PC-3 (cell line): ENCODE results near the gene RASGRP1. TPM values are rescaled to one million over a fixed set of nuclear protein-coding genes. Genes with fewer than 3 reads are reported as not detected.
A peak's percentile ranks its signal among the peaks of the same experiment; 100 is the strongest.

Source experiments
- ATAC-seq: fragments of 200-7000 bp; cut with Tn5 transposase; 2 replicates; pipeline ENCODE4 v1.9.1; 2020; ENCODE audit warnings: mild to moderate bottlenecking, moderate library complexity
- BruUV-seq: library from RNA; stranded (reverse); fragments of 400-500 nt; replicated peaks from 2 replicates; lab custom pipeline; 2021; lab: Mats Ljungman, UMichigan
- CTCF ChIA-PET: fragments of 300-600 bp; sonication (Branson Sonifier 250); formaldehyde crosslinking; loops from one replicate; lab custom pipeline; 2022; ENCODE audit warnings: antibody characterized with exemption; lab: Charles Lee
- POLR2A ChIA-PET: fragments of 300-600 bp; sonication (Branson Sonifier 250); formaldehyde crosslinking; loops from one replicate; lab custom pipeline; 2022; ENCODE audit warnings: antibody characterized with exemption; ENCODE audit not compliant: unreplicated experiment; lab: Charles Lee
- DNase-seq: peaks from one replicate; pipeline ENCODE4 v3.0.0-alpha.2; 2015
- H2AFZ ChIP-seq: fragments of 300-600 bp; sonication (generic); 2 replicates; pipeline ENCODE4 v1.6.0; 2016; ENCODE audit warnings: antibody characterized with exemption, low read length
- H3F3A ChIP-seq: fragments of 300-600 bp; sonication (generic); one replicate; pipeline ENCODE4 v1.6.0; 2017; ENCODE audit warnings: antibody characterized with exemption, low read length, control low read depth, mild to moderate bottlenecking; ENCODE audit not compliant: unreplicated experiment
- H3K27ac ChIP-seq: fragments of 300-600 bp; sonication (generic); 2 replicates; pipeline ENCODE4 v1.5.1; 2016; ENCODE audit warnings: mild to moderate bottlenecking, low read length
- H3K27me3 ChIP-seq: fragments of 300-600 bp; sonication (generic); 2 replicates; pipeline ENCODE4 v1.6.1; 2016; ENCODE audit warnings: low read length, mixed read lengths
- H3K36me3 ChIP-seq: fragments of 300-600 bp; sonication (generic); 2 replicates; pipeline ENCODE4 v1.6.1; 2016; ENCODE audit warnings: low read depth, mixed run types, low read length, mixed read lengths
- H3K4me1 ChIP-seq: fragments of 300-600 bp; sonication (generic); 2 replicates; pipeline ENCODE4 v1.5.1; 2016; ENCODE audit warnings: low read length; ENCODE audit not compliant: insufficient read depth
- H3K4me2 ChIP-seq: fragments of 300-600 bp; sonication (generic); 2 replicates; pipeline ENCODE4 v1.6.0; 2016; ENCODE audit warnings: low read length
- H3K4me3 ChIP-seq: fragments of 300-600 bp; sonication (generic); 2 replicates; pipeline ENCODE4 v1.5.1; 2016; ENCODE audit warnings: mild to moderate bottlenecking, low read length, mixed read lengths
- H3K79me2 ChIP-seq: fragments of 300-600 bp; sonication (generic); 2 replicates; pipeline ENCODE4 v1.6.1; 2017; ENCODE audit warnings: low read length, mixed read lengths
- H3K9ac ChIP-seq: fragments of 300-600 bp; sonication (generic); 2 replicates; pipeline ENCODE4 v1.6.0; 2016; ENCODE audit warnings: mild to moderate bottlenecking, low read length
- H3K9me2 ChIP-seq: fragments of 300-600 bp; sonication (generic); replicated peaks from 2 replicates; pipeline ENCODE4 v1.6.1; 2016; ENCODE audit warnings: mixed run types, low read length, mixed read lengths
- H3K9me3 ChIP-seq: fragments of 300-600 bp; sonication (generic); 2 replicates; pipeline ENCODE4 v1.6.1; 2016; ENCODE audit warnings: low read length, mixed read lengths
- H4K20me1 ChIP-seq: fragments of 300-600 bp; sonication (generic); 2 replicates; pipeline ENCODE4 v1.6.1; 2016; ENCODE audit warnings: low read length, mixed read lengths
- CTCF ChIP-seq: fragments of 300-600 bp; sonication (generic); conservative IDR thresholded peaks from 2 replicates; pipeline ENCODE4 v1.5.1; 2017; ENCODE audit warnings: antibody characterized with exemption, low read depth, mild to moderate bottlenecking, low read length
- EZH2 ChIP-seq: fragments of 300-600 bp; sonication (generic); IDR thresholded peaks from one replicate; pipeline ENCODE4 v1.6.1; 2017; ENCODE audit warnings: antibody characterized with exemption, mild to moderate bottlenecking, low read length; ENCODE audit not compliant: unreplicated experiment
- EZH2phosphoT487 ChIP-seq: fragments of 300-600 bp; sonication (generic); IDR thresholded peaks from 2 replicates; pipeline ENCODE4 v1.6.1; 2018; ENCODE audit warnings: mild to moderate bottlenecking, antibody characterized with exemption, low read length, borderline replicate concordance
- intact Hi-C: fragments of 100-400 bp; cut with micrococcal nuclease; formaldehyde crosslinking; loops from 2 replicates; pipeline ENCODE4 v1.9.0; 2023
- total RNA-seq: library from RNA; depleted of rRNA; stranded (reverse); fragments of >200 nt; gene quantifications from 2 replicates; pipeline ENCODE4 v1.2.3, GENCODE V29; 2014

The RASGRP1 gene
- total RNA-seq, 1 experiment from 2014 or later = not detected

GRCh38 chr15:38474155-38474757, 90.4 kb downstream of the RASGRP1 start:
- peak; percentile 95 for ATAC-seq
- H3K27ac ChIP-seq = no peak overlapping the region
- no peaks in the 10 kb centered on the region for H3K9me3 ChIP-seq
- no peak overlapping the region for H3K9ac ChIP-seq
- H4K20me1 ChIP-seq = no peaks in the 10 kb centered on the region
- peak; percentile 66 for DNase-seq
- TF ChIP-seq EZH2phosphoT487 (no peak), CTCF (peak; percentile 80)
- H3K4me1 ChIP-seq = no peaks in the 10 kb centered on the region
- H3F3A ChIP-seq = no peaks in the 10 kb centered on the region
- POLR2A ChIA-PET = interaction anchor here (1.0 kb wide), 1 partner anchor 20 kb away, joined by 4 read pairs; no protein-coding TSS in a partner anchor
- no peaks in the 10 kb centered on the region for H3K9me2 ChIP-seq
- no peak overlapping the region for H3K4me2 ChIP-seq
- H3K36me3 ChIP-seq = peaks cover 44% of the 10 kb centered on the region
- BruUV-seq = no TSS peak
- intact Hi-C loops = loop anchor here (1.0 to 10.0 kb wide), 2 partner anchors 171 to 209 kb away; no protein-coding TSS in a partner anchor
- H3K27me3 ChIP-seq = no peaks in the 10 kb centered on the region
- no peak overlapping the region for H3K4me3 ChIP-seq
- H3K79me2 ChIP-seq = no peaks in the 10 kb centered on the region
- CTCF ChIA-PET = interaction anchor here (0.9 kb wide), 1 partner anchor 13 kb away, joined by 3 read pairs; no protein-coding TSS in a partner anchor
- no peak overlapping the region for H2AFZ ChIP-seq

GRCh38 chr15:38471974-38472373, 92.6 kb downstream of the RASGRP1 start:
- ChIA-PET POLR2A (interaction anchor here (0.6 kb wide), 1 partner anchor 15 kb away, joined by 3 read pairs; no protein-coding TSS in a partner anchor), CTCF (no interaction called here)
- intact Hi-C loops = loop anchor here (10.0 kb wide), 1 partner anchor 173 kb away; no protein-coding TSS in a partner anchor
- no TSS peak for BruUV-seq
- Histone ChIP-seq H3K79me2 (peaks cover 7% of the 10 kb centered on the region; the same call in 1 of the 2 replicates), H3K9me2 (no peaks in the 10 kb centered on the region), H3K4me3 (no peak overlapping the region), H3K36me3 (peaks cover 40% of the 10 kb centered on the region), H3K9me3 (no peaks in the 10 kb centered on the region), H3K27me3 (no peaks in the 10 kb centered on the region), H3K4me2 (no peak overlapping the region), H3K4me1 (no peaks in the 10 kb centered on the region), H3K27ac (no peak overlapping the region), H3F3A (no peaks in the 10 kb centered on the region), H3K9ac (no peak overlapping the region), H2AFZ (no peak overlapping the region), H4K20me1 (no peaks in the 10 kb centered on the region)
- TF ChIP-seq EZH2phosphoT487 = no peak
- no peak for TF ChIP-seq EZH2
- no peak for TF ChIP-seq CTCF
- DNase-seq (no peak), ATAC-seq (no peak)

GRCh38 chr15:38470816-38471215, 93.8 kb downstream of the RASGRP1 start:
- Histone ChIP-seq H3K36me3 (peaks cover 32% of the 10 kb centered on the region), H3K4me1 (no peaks in the 10 kb centered on the region), H3K9me2 (no peaks in the 10 kb centered on the region), H3K4me2 (no peak overlapping the region), H3F3A (no peaks in the 10 kb centered on the region), H3K27ac (no peak overlapping the region), H3K9me3 (no peaks in the 10 kb centered on the region), H3K27me3 (no peaks in the 10 kb centered on the region), H3K4me3 (no peak overlapping the region), H3K9ac (no peak overlapping the region), H4K20me1 (no peaks in the 10 kb centered on the region), H2AFZ (no peak overlapping the region), H3K79me2 (peaks cover 8% of the 10 kb centered on the region; the same call in 1 of the 2 replicates)
- no peak for ATAC-seq
- BruUV-seq = no TSS peak
- intact Hi-C loops = loop anchor here (10.0 kb wide), 1 partner anchor 174 kb away; no protein-coding TSS in a partner anchor
- DNase-seq = no peak
- no peak for TF ChIP-seq EZH2
- no peak for TF ChIP-seq EZH2phosphoT487
- TF ChIP-seq CTCF = no peak
- ChIA-PET CTCF (no interaction called here), POLR2A (no interaction called here)
